Ishikawa (cell line): ENCODE data around the gene CCSER2.

Experiments used
- CEBPB ChIP-seq: IDR thresholded peaks from 2 replicates; pipeline ENCODE4 v1.6.1; 2012
- CREB1 ChIP-seq: IDR thresholded peaks from 2 replicates; pipeline ENCODE4 v1.6.1; 2012; ENCODE audit warnings: low read depth
- EGR1 ChIP-seq: IDR thresholded peaks from 2 replicates; pipeline ENCODE4 v1.6.1; 2012
- EP300 ChIP-seq: IDR thresholded peaks from 2 replicates; pipeline ENCODE4 v1.6.1; 2012; ENCODE audit warnings: borderline replicate concordance
- FOXM1 ChIP-seq: IDR thresholded peaks from 2 replicates; pipeline ENCODE4 v1.6.1; 2012; ENCODE audit warnings: low read depth, borderline replicate concordance
- NFIC ChIP-seq: IDR thresholded peaks from 2 replicates; pipeline ENCODE4 v1.6.1; 2012
- RAD21 ChIP-seq: IDR thresholded peaks from 2 replicates; pipeline ENCODE4 v1.6.1; 2012; ENCODE audit warnings: low read depth
- TAF1 ChIP-seq: IDR thresholded peaks from 2 replicates; pipeline ENCODE4 v1.6.1; 2012; ENCODE audit warnings: low read depth, mild to moderate bottlenecking
- TCF12 ChIP-seq: IDR thresholded peaks from 2 replicates; pipeline ENCODE4 v1.6.1; 2012; ENCODE audit warnings: low read depth
- TEAD4 ChIP-seq: IDR thresholded peaks from 2 replicates; pipeline ENCODE4 v1.6.1; 2012
- YY1 ChIP-seq: IDR thresholded peaks from 2 replicates; pipeline ENCODE4 v1.6.1; 2012; ENCODE audit warnings: low read depth
- ZBTB7A ChIP-seq: IDR thresholded peaks from 2 replicates; pipeline ENCODE4 v1.6.1; 2012; ENCODE audit warnings: low read depth
- TF ChIP-seq, protein P1 (sequence below): IDR thresholded peaks from 2 replicates; pipeline ENCODE4 v1.6.1; 2012
- TF ChIP-seq, protein P2 (sequence below): IDR thresholded peaks from 2 replicates; pipeline ENCODE4 v1.6.1; 2012; ENCODE audit warnings: low read depth, mild to moderate bottlenecking
- TF ChIP-seq, protein P3 (sequence below): IDR thresholded peaks from 2 replicates; pipeline ENCODE4 v1.6.1; 2012

CCSER2 gene

DNA sequence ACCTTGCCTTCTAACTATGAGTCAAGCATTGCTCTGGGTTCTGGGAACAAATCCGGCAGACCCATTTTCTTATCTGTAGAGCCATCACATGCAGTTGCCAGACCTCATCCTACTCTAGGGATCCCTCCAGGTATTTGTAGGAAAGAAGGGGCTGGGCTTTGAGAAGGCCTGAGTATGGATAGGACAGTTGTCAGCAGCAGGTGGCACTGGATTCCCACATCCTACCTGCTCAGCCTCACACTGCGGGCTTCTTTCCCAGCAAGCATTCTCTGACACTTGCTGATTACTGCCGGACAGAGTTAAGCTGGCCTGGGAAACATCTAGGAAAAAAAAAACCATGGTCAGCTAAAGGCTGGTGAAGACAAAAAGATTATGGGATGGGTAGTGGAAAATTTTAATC lies 224.1 kb downstream of the CCSER2 start:
- TF ChIP-seq ZBTB7A (no peak), EGR1 (no peak), CEBPB (no peak)
- TF ChIP-seq, protein P1, sequence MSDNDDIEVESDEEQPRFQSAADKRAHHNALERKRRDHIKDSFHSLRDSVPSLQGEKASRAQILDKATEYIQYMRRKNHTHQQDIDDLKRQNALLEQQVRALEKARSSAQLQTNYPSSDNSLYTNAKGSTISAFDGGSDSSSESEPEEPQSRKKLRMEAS: no peak

- no peak for TF ChIP-seq NFIC
- no peak for TF ChIP-seq CREB1
- TF ChIP-seq, protein P1: no peak
- no peak for TF ChIP-seq FOXM1
- no peak for TF ChIP-seq TAF1
- no peak for TF ChIP-seq RAD21
- TF ChIP-seq, protein P2, sequence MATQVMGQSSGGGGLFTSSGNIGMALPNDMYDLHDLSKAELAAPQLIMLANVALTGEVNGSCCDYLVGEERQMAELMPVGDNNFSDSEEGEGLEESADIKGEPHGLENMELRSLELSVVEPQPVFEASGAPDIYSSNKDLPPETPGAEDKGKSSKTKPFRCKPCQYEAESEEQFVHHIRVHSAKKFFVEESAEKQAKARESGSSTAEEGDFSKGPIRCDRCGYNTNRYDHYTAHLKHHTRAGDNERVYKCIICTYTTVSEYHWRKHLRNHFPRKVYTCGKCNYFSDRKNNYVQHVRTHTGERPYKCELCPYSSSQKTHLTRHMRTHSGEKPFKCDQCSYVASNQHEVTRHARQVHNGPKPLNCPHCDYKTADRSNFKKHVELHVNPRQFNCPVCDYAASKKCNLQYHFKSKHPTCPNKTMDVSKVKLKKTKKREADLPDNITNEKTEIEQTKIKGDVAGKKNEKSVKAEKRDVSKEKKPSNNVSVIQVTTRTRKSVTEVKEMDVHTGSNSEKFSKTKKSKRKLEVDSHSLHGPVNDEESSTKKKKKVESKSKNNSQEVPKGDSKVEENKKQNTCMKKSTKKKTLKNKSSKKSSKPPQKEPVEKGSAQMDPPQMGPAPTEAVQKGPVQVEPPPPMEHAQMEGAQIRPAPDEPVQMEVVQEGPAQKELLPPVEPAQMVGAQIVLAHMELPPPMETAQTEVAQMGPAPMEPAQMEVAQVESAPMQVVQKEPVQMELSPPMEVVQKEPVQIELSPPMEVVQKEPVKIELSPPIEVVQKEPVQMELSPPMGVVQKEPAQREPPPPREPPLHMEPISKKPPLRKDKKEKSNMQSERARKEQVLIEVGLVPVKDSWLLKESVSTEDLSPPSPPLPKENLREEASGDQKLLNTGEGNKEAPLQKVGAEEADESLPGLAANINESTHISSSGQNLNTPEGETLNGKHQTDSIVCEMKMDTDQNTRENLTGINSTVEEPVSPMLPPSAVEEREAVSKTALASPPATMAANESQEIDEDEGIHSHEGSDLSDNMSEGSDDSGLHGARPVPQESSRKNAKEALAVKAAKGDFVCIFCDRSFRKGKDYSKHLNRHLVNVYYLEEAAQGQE: no peak
- TF ChIP-seq ZBTB7A: no peak
- no peak for TF ChIP-seq TEAD4
- no peak for TF ChIP-seq EGR1
- TF ChIP-seq EP300: no peak
- no peak for TF ChIP-seq CEBPB
- TF ChIP-seq, protein P3, sequence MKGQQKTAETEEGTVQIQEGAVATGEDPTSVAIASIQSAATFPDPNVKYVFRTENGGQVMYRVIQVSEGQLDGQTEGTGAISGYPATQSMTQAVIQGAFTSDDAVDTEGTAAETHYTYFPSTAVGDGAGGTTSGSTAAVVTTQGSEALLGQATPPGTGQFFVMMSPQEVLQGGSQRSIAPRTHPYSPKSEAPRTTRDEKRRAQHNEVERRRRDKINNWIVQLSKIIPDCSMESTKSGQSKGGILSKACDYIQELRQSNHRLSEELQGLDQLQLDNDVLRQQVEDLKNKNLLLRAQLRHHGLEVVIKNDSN: no peak
Observed at GRCh38 chr10:84562592-84562991, 234.2 kb downstream of the CCSER2 start.

GRCh38 chr10:84563355-84563754 lies 235.0 kb downstream of the CCSER2 start:
- TF ChIP-seq TCF12: no peak
- no peak for TF ChIP-seq NFIC
- no peak for TF ChIP-seq YY1
- TF ChIP-seq, protein P3: no peak
- no peak for TF ChIP-seq EGR1
- TF ChIP-seq, protein P2: no peak
- TF ChIP-seq ZBTB7A: no peak
- TF ChIP-seq TAF1: no peak
- no peak for TF ChIP-seq CEBPB
- no peak for TF ChIP-seq EP300
- TF ChIP-seq RAD21: no peak
- no peak for TF ChIP-seq FOXM1
- no peak for TF ChIP-seq TEAD4
- TF ChIP-seq, protein P1: no peak
- no peak for TF ChIP-seq CREB1

- TF ChIP-seq CREB1 (no peak), TEAD4 (no peak), FOXM1 (no peak), EP300 (no peak), TCF12 (no peak), NFIC (no peak), TAF1 (no peak), EGR1 (no peak), RAD21 (no peak)
- TF ChIP-seq, protein P1: no peak
- TF ChIP-seq, protein P3: no peak
- TF ChIP-seq, protein P2: no peak
Observed at GRCh38 chr10:84563868-84564267, 235.5 kb downstream of the CCSER2 start.
